Measurements from ENCODE around the gene ASIC2.

GRCh38 chr17:33202021-33202420 lies 91.1 kb downstream of the ASIC2 start:
- TF ChIP-seq TCF7L2 (IDR thresholded peaks at IDR 0.05; ENCODE audit: borderline replicate concordance, low read depth, low read length): no peak
- TF ChIP-seq CTCF (tag by site-specific recombination; IDR thresholded peaks at IDR 0.05): no peak
- no peak for TF ChIP-seq ATF2 (tag by site-specific recombination; IDR thresholded peaks at IDR 0.05; ENCODE audit: low read depth)
- TF ChIP-seq HOXA7 (CRISPR knock-in tag; IDR thresholded peaks at IDR 0.05; ENCODE audit: borderline replicate concordance): no peak
- TF ChIP-seq ZNF16 (tag by site-specific recombination; IDR thresholded peaks at IDR 0.05; ENCODE audit: low read depth): no peak
